Keratinocyte (primary cell): ENCODE results near the gene BTBD16. TPM values are rescaled to one million over a fixed set of nuclear protein-coding genes. Genes with fewer than 3 reads are reported as not detected.

ENCODE experiments used
- DNase-seq: peaks from one replicate; pipeline ENCODE4 v3.0.0-alpha.2; 2011; ENCODE audit warnings: low read depth, missing footprints, low spot score
- FAIRE-seq: peaks from 2 replicates; lab custom pipeline; 2011; peaks lifted over from hg19 to GRCh38; lab: Jason Lieb, UNC
- H2AFZ ChIP-seq: 2 replicates; pipeline ENCODE4 v1.6.0; 2012; ENCODE audit warnings: low read length, control low read depth, inconsistent platforms; ENCODE audit not compliant: control insufficient read depth
- H3K27ac ChIP-seq: 2 replicates; pipeline ENCODE4 v1.5.1; 2011; ENCODE audit warnings: low read length; ENCODE audit not compliant: control insufficient read depth, insufficient read depth
- H3K27me3 ChIP-seq: 3 replicates; pipeline ENCODE4 v1.6.0; 2011; ENCODE audit warnings: low read length; ENCODE audit not compliant: control insufficient read depth, insufficient read depth; ENCODE audit errors: extremely low read depth
- H3K36me3 ChIP-seq, 2 experiments: 2 replicates in 1 of 2; 3 replicates in 1 of 2; pipeline ENCODE4 v1.5.1; 2011; ENCODE audit warnings: low read length in 2 of 2, mild to moderate bottlenecking in 1 of 2; ENCODE audit not compliant: control insufficient read depth in 2 of 2, insufficient read depth in 2 of 2; ENCODE audit errors: extremely low read depth in 1 of 2
- H3K4me1 ChIP-seq: 3 replicates; pipeline ENCODE4 v1.5.1; 2011; ENCODE audit warnings: low read length; ENCODE audit not compliant: control insufficient read depth, insufficient read depth; ENCODE audit errors: extremely low read depth
- H3K4me2 ChIP-seq: 3 replicates; pipeline ENCODE4 v1.6.0; 2011; ENCODE audit warnings: low read depth, low read length; ENCODE audit not compliant: control insufficient read depth, insufficient read depth; ENCODE audit errors: extremely low read depth
- H3K4me3 ChIP-seq, 3 experiments: fragments of 200-600 bp in 1 of 3; sonication (generic) in 1 of 3; 2 replicates in 2 of 3; 3 replicates in 1 of 3; pipeline ENCODE4 v1.5.1; 2011 to 2016; ENCODE audit warnings: low read length in 3 of 3, mild to moderate bottlenecking in 3 of 3, control low read depth in 2 of 3, inconsistent platforms in 1 of 3, low read depth in 1 of 3, mixed read lengths in 1 of 3, mixed run types in 1 of 3, moderate library complexity in 1 of 3; ENCODE audit not compliant: control insufficient read depth in 2 of 3, insufficient read depth in 2 of 3; ENCODE audit errors: extremely low read depth in 1 of 3
- H3K79me2 ChIP-seq: 2 replicates; pipeline ENCODE4 v1.6.0; 2012; ENCODE audit warnings: low read length; ENCODE audit not compliant: control insufficient read depth, insufficient read depth
- H3K9ac ChIP-seq: 3 replicates; pipeline ENCODE4 v1.6.0; 2011; ENCODE audit warnings: low read length; ENCODE audit not compliant: control insufficient read depth, insufficient read depth; ENCODE audit errors: extremely low read depth
- H3K9me1 ChIP-seq: 3 replicates; pipeline ENCODE4 v1.6.0; 2011; ENCODE audit warnings: low read length; ENCODE audit not compliant: control insufficient read depth, insufficient read depth; ENCODE audit errors: extremely low read depth
- H3K9me3 ChIP-seq: 2 replicates; pipeline ENCODE4 v1.5.1; 2012; ENCODE audit warnings: low read depth, low read length; ENCODE audit not compliant: control insufficient read depth
- H4K20me1 ChIP-seq: 3 replicates; pipeline ENCODE4 v1.6.0; 2011; ENCODE audit warnings: low read length; ENCODE audit not compliant: control insufficient read depth, insufficient read depth; ENCODE audit errors: extremely low read depth
- CTCF ChIP-seq, 3 experiments: IDR thresholded peaks in 1 of 3; conservative IDR thresholded peaks in 1 of 3; optimal IDR thresholded peaks in 1 of 3; 2 replicates in 2 of 3; 3 replicates in 1 of 3; pipeline versions ENCODE3 to v1.5.1; 2011; ENCODE audit warnings: low read length in 3 of 3, mild to moderate bottlenecking in 3 of 3, moderate library complexity in 2 of 3, control low read depth in 1 of 3, inconsistent platforms in 1 of 3; ENCODE audit not compliant: insufficient read depth in 2 of 3; ENCODE audit errors: extremely low read depth in 1 of 3
- EZH2 ChIP-seq: IDR thresholded peaks from one replicate; pipeline ENCODE4 v1.6.1; 2012; ENCODE audit warnings: inconsistent platforms, mild to moderate bottlenecking, low read length, moderate library complexity
- dilution Hi-C: fragments of 300-500 bp; cut with MboI; formaldehyde crosslinking; loops from one replicate; pipeline ENCODE4 v1.7.0; 2020; ENCODE audit warnings: low sequenced_read_pairs; ENCODE audit not compliant: extremely low pct_ligation_motif_present
- polyA plus RNA-seq, 5 experiments: library from polyadenylated mRNA; depleted of rRNA in 3 of 5; stranded (reverse) in 3 of 5; stranded (forward) in 1 of 5; unstranded in 1 of 5; fragments of >200 nt; gene quantifications; 1 replicate in 1 of 5; 2 replicates in 3 of 5; 3 replicates in 1 of 5; pipeline versions ENCODE4 v1.2.1 to v1.2.3, GENCODE V29; 2011 to 2012; ENCODE audit warnings: missing spikeins in 2 of 5, low read depth in 1 of 5, low replicate concordance in 1 of 5

BTBD16 gene
- polyA plus RNA-seq, 1 donor (not counting 4 experiments of a cell fraction or from before 2014, with no cell fraction given) = 4.9 TPM

GRCh38 chr10:122326385-122326784, 55.3 kb downstream of the BTBD16 start:
- DNase-seq = no peak
- no peak overlapping the region for H2AFZ ChIP-seq
- no peaks in the 10 kb centered on the region for H4K20me1 ChIP-seq
- TF ChIP-seq EZH2 (no peak), CTCF (optimal IDR thresholded peaks at IDR 0.05 in 1 of 3, IDR thresholded peaks at IDR 0.05 in 1 of 3, conservative IDR thresholded peaks at IDR 0.05 in 1 of 3; ENCODE audit: extremely low read depth in 1 of 3, insufficient read depth in 2 of 3, low read length in 3 of 3) (no peak)
- H3K4me2 ChIP-seq = no peak overlapping the region
- H3K27ac ChIP-seq = no peak overlapping the region
- FAIRE-seq = no peak
- H3K36me3 ChIP-seq = no peaks in the 10 kb centered on the region
- H3K9me3 ChIP-seq = no peaks in the 10 kb centered on the region
- H3K27me3 ChIP-seq = no peaks in the 10 kb centered on the region
- H3K4me3 ChIP-seq = no peak overlapping the region
- no peak overlapping the region for H3K9ac ChIP-seq
- no peaks in the 10 kb centered on the region for H3K79me2 ChIP-seq
- H3K9me1 ChIP-seq = no peaks in the 10 kb centered on the region
- peaks cover 23% of the 10 kb centered on the region for H3K4me1 ChIP-seq
- dilution Hi-C loops = no loop called here

- no peaks in the 10 kb centered on the region for H3K27me3 ChIP-seq
- H3K27ac ChIP-seq = no peak overlapping the region
- H3K9me1 ChIP-seq = no peaks in the 10 kb centered on the region
- DNase-seq (no peak), FAIRE-seq (no peak)
- H3K9me3 ChIP-seq = no peaks in the 10 kb centered on the region
- no peak overlapping the region for H3K9ac ChIP-seq
- H4K20me1 ChIP-seq = no peaks in the 10 kb centered on the region
- no peaks in the 10 kb centered on the region for H3K36me3 ChIP-seq
- TF ChIP-seq EZH2 (no peak), CTCF (optimal IDR thresholded peaks at IDR 0.05 in 1 of 3, IDR thresholded peaks at IDR 0.05 in 1 of 3, conservative IDR thresholded peaks at IDR 0.05 in 1 of 3; ENCODE audit: extremely low read depth in 1 of 3, insufficient read depth in 2 of 3, low read length in 3 of 3) (no peak)
- no peaks in the 10 kb centered on the region for H3K79me2 ChIP-seq
- H3K4me1 ChIP-seq = peaks cover 23% of the 10 kb centered on the region
- no peak overlapping the region for H3K4me3 ChIP-seq
- no peak overlapping the region for H2AFZ ChIP-seq
- dilution Hi-C loops = no loop called here
- H3K4me2 ChIP-seq = no peak overlapping the region
Observed at GRCh38 chr10:122326806-122327205, 55.7 kb downstream of the BTBD16 start.
